ENCODE data around the gene SKP2.
"Not testable (repeated sequence)": the region's sequence is repeated elsewhere in the genome, so short reads cannot be mapped to it uniquely, and the experiment has no call there.

Gene SKP2

DNA sequence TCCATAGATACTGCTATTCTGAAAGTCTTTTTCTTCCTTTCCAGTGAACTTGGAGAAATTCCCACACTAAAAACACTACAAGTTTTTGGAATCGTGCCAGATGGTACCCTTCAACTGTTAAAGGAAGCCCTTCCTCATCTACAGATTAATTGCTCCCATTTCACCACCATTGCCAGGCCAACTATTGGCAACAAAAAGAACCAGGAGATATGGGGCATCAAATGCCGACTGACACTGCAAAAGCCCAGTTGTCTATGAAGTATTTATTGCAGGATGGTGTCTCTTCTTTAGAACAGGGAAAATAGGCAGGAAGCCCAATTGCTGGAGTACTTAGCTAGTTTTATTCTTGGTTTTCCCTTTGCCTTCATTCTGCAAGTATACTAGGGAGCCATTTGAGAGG lies 29.9 kb downstream of the SKP2 start:
- no peaks in the 10 kb centered on the region for H3K4me1 ChIP-seq
- H3K27me3 ChIP-seq: no peaks in the 10 kb centered on the region
- intact Hi-C loops (cut with DNase I; ENCODE audit: low total_unique reads): no loop called here
- DNase-seq: no peak
- no peak overlapping the region for H3K27ac ChIP-seq
- TF ChIP-seq, protein P1, sequence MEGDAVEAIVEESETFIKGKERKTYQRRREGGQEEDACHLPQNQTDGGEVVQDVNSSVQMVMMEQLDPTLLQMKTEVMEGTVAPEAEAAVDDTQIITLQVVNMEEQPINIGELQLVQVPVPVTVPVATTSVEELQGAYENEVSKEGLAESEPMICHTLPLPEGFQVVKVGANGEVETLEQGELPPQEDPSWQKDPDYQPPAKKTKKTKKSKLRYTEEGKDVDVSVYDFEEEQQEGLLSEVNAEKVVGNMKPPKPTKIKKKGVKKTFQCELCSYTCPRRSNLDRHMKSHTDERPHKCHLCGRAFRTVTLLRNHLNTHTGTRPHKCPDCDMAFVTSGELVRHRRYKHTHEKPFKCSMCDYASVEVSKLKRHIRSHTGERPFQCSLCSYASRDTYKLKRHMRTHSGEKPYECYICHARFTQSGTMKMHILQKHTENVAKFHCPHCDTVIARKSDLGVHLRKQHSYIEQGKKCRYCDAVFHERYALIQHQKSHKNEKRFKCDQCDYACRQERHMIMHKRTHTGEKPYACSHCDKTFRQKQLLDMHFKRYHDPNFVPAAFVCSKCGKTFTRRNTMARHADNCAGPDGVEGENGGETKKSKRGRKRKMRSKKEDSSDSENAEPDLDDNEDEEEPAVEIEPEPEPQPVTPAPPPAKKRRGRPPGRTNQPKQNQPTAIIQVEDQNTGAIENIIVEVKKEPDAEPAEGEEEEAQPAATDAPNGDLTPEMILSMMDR (IDR thresholded peaks at IDR 0.05): no peak
- no peaks in the 10 kb centered on the region for H3K9me3 ChIP-seq
- no peak overlapping the region for H3K4me3 ChIP-seq
- peaks cover 36 to 43% (median 38%) of the 10 kb centered on the region in 3 donors for H3K36me3 ChIP-seq

DNA sequence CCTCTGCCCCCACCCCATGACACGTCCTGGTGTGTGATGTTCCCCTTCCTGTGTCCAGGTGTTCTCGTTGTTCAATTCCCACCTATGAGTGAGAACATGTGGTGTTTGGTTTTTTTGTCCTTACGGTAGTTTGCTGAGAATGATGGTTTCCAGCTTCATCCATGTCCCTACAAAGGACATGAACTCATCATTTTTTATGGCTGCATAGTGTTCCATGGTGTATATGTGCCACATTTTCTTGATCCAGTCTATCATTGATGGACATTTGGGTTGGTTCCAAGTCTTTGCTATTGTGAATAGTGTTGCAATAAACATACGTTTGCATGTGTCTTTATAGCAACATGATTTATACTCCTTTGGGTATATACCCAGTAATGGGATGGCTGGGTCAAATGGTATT lies 32.5 kb downstream of the SKP2 start:
- H3K4me3 ChIP-seq; H3K4me1 ChIP-seq; DNase-seq; intact Hi-C loops (cut with DNase I; ENCODE audit: low total_unique reads); H3K27me3 ChIP-seq; H3K9me3 ChIP-seq; H3K27ac ChIP-seq: not testable (repeated sequence)
- H3K36me3 ChIP-seq: peaks cover 28 to 39% (median 29%) of the 10 kb centered on the region in 3 donors

DNA sequence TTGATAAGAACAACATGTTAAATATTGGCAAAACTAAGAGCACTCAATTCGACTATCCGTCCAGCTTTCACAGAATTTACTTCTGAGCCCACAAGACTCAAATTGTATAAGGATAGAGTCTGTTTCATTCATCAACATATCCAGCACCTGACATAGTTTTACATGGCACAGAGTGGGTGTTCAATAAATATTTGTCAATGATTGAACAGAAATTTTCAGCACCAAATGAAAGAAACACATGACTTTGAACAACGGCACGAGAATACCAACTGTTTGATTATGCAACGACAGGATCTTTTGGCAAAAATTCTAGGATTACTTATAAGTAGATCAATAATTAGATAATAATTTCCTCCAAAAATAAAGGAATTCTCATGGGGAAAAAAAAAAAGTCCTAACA lies 41.8 kb downstream of the SKP2 start:
- Histone ChIP-seq H3K36me3 (peaks cover 68 to 87% (median 69%) of the 10 kb centered on the region in 3 donors), H3K4me3 (no peak overlapping the region), H3K9me3 (peaks cover 0 to 11% (median 11%) of the 10 kb centered on the region in 3 donors), H3K4me1 (no peaks in the 10 kb centered on the region), H3K27ac (no peak overlapping the region), H3K27me3 (no peaks in the 10 kb centered on the region)
- intact Hi-C loops (cut with DNase I; ENCODE audit: low total_unique reads): no loop called here
- DNase-seq: no peak
- TF ChIP-seq, protein P1 (IDR thresholded peaks at IDR 0.05): no peak

DNA sequence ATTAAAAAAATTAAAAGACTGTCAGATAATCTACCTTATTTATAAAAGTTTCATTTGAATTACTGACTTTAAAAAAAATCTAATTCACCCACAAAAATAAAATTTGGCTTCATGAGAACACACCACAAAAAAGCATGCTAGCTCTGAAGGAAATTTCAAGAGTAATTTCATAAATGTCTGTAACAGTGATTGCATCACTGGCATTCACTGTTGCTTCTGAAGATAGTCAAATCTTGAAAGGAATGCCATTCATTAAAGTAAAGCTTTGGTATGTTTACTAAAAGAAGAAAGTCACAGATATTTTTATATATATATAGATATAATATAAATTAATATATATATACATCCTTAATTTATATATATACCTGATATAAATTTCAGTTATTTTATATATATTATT lies 46.4 kb downstream of the SKP2 start:
- intact Hi-C loops (cut with DNase I; ENCODE audit: low total_unique reads): no loop called here
- Histone ChIP-seq H3K27ac (no peak overlapping the region), H3K4me1 (peaks cover 0 to 6% (median 0%) of the 10 kb centered on the region in 4 donors), H3K27me3 (no peaks in the 10 kb centered on the region), H3K9me3 (no peaks in the 10 kb centered on the region), H3K36me3 (peaks cover 44 to 84% (median 68%) of the 10 kb centered on the region in 3 donors), H3K4me3 (no peak overlapping the region)
- TF ChIP-seq, protein P1 (IDR thresholded peaks at IDR 0.05): no peak
- DNase-seq: no peak

DNA sequence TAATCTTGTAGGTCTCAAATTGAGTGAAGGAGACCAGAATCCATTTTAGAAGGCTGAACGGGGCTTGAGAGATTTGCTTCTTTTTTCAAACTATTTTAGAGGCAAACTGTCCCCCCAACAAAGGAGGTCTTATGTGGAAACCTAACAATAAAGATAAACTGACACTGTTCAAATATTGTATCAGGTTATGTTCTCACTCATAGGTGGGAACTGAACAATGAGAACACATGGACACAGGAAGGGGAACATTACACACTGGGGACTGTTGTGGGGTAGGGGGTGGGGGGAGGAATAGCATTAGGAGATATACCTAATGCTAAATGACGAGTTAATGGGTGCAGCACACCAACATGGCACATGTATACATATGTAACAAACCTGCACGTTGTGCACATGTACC lies 46.9 kb downstream of the SKP2 start:
- DNase-seq; H3K4me1 ChIP-seq; H3K9me3 ChIP-seq; H3K4me3 ChIP-seq; H3K27me3 ChIP-seq; intact Hi-C loops (cut with DNase I; ENCODE audit: low total_unique reads); H3K27ac ChIP-seq: not testable (repeated sequence)
- peaks cover 44 to 85% (median 66%) of the 10 kb centered on the region in 3 donors for H3K36me3 ChIP-seq

DNA sequence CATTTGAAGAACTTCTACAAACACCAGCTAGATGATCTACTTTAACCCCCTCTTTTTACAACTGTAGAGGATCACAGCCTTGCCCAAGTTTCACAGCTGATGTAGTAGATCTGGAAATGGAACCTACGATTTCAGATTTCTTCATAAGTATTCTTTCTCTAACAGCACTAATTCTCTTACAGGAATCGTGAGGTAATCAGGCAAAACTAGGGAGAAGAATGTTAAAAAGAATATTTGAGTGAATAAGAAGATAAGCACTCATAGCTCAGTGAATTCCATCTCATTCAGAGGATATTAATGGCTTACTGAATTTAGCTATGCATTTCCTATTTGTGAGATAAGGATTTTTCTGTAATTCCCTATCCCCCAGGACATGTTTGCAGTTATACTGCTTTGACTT lies 47.7 kb downstream of the SKP2 start:
- intact Hi-C loops (cut with DNase I; ENCODE audit: low total_unique reads): no loop called here
- Histone ChIP-seq H3K36me3 (peaks cover 43 to 79% (median 67%) of the 10 kb centered on the region in 3 donors), H3K27ac (no peak overlapping the region), H3K27me3 (no peaks in the 10 kb centered on the region), H3K9me3 (no peaks in the 10 kb centered on the region), H3K4me3 (no peak overlapping the region), H3K4me1 (peaks cover 0 to 6% (median 0%) of the 10 kb centered on the region in 4 donors)
- TF ChIP-seq, protein P1 (IDR thresholded peaks at IDR 0.05): no peak
- no peak for DNase-seq

DNA sequence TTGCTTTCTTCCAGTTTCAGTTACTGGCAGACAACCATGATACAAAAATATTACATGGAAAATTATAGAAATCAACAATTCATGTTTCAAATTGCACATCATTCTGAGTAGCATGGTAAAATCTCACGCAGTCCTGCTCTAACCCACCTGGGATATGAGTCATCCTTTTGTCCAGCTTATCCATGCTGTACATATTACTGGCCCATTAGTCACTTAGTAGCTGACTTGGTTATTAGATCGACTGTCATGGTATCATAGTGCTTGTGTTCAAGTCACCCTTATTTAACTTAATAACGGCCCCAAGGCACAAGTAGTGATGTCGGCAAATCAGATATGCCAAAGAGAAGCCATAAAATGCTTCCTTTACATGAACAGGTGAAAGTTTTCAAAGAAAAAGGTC lies 48.6 kb downstream of the SKP2 start:
- Histone ChIP-seq H3K27ac (no peak overlapping the region), H3K4me3 (no peak overlapping the region), H3K36me3 (peaks cover 39 to 75% (median 67%) of the 10 kb centered on the region in 3 donors), H3K27me3 (no peaks in the 10 kb centered on the region), H3K9me3 (no peaks in the 10 kb centered on the region), H3K4me1 (peaks cover 0 to 6% (median 0%) of the 10 kb centered on the region in 4 donors)
- TF ChIP-seq, protein P1 (IDR thresholded peaks at IDR 0.05): no peak
- intact Hi-C loops (cut with DNase I; ENCODE audit: low total_unique reads): no loop called here
- DNase-seq: no peak

All from tibial artery (tissue), 4 donors.